ENCODE results near the gene ITGAD.

Gene ITGAD

GRCh38 chr16:31357324-31358109 is 35.6 kb upstream of the ITGAD start:
- H3K4me1 ChIP-seq (ENCODE audit: control insufficient read depth, insufficient read depth, low read length), result no peaks in the 10 kb centered on the region
- ChIA-PET POLR2A (interaction anchor here (0.6 kb wide), 1 partner anchor 52 kb away, joined by 6 read pairs; no protein-coding TSS in a partner anchor), CTCF (no interaction called here)
- TF ChIP-seq MYNN (tag by site-specific recombination; IDR thresholded peaks at IDR 0.05; ENCODE audit: borderline replicate concordance), result no peak
- H3K9me3 ChIP-seq (ENCODE audit: control insufficient read depth, insufficient read depth, low read depth, low read length), result no peaks in the 10 kb centered on the region
- no peak overlapping the region for H3K27ac ChIP-seq (ENCODE audit: extremely low read depth, low read depth, low read length)
- H3K36me3 ChIP-seq (ENCODE audit: control insufficient read depth in 2 of 2, insufficient read depth in 1 of 2, low read length in 2 of 2), result no peaks in the 10 kb centered on the region
- H3K4me3 ChIP-seq (ENCODE audit: low read depth, low read length), result no peak overlapping the region

- no peaks in the 10 kb centered on the region for H3K4me1 ChIP-seq (ENCODE audit: control insufficient read depth, insufficient read depth, low read length)
- no peak overlapping the region for H3K27ac ChIP-seq (ENCODE audit: extremely low read depth, low read depth, low read length)
- TF ChIP-seq ZNF112 (tag by site-specific recombination; IDR thresholded peaks at IDR 0.05), result no peak
- TF ChIP-seq ZNF830 (tag by site-specific recombination; IDR thresholded peaks at IDR 0.05; ENCODE audit: low read depth), result no peak
- TF ChIP-seq EGR2 (tag by site-specific recombination; IDR thresholded peaks at IDR 0.05; ENCODE audit: low read depth), result peak; percentile 20; the same call in 1 of the 2 replicates
- TF ChIP-seq OSR2 (tag by site-specific recombination; IDR thresholded peaks at IDR 0.05), result no peak
- no peak for TF ChIP-seq ZNF2 (tag by site-specific recombination; IDR thresholded peaks at IDR 0.05)
- no peak for TF ChIP-seq ZNF571 (tag by site-specific recombination; IDR thresholded peaks at IDR 0.05)
- 0 out of 2 replicates have a peak, but pooled peaks have one; percentile 22 for TF ChIP-seq ZFHX2 (tag by site-specific recombination; conservative IDR thresholded peaks at IDR 0.05)
- TF ChIP-seq SP3 (tag by site-specific recombination; IDR thresholded peaks at IDR 0.05), result no peak
- no peak for TF ChIP-seq RBAK (tag by site-specific recombination; IDR thresholded peaks at IDR 0.05)
- ChIA-PET POLR2A (interaction anchor here (1.1 kb wide), 1 partner anchor 22 kb away, joined by 3 read pairs; no protein-coding TSS in a partner anchor), CTCF (interaction anchor here (0.6 to 0.7 kb wide), 2 partner anchors 26 to 923 kb away, joined by 3 read pairs; no protein-coding TSS in a partner anchor)
- no peak overlapping the region for H3K4me3 ChIP-seq (ENCODE audit: low read depth, low read length)
- no peaks in the 10 kb centered on the region for H3K36me3 ChIP-seq (ENCODE audit: control insufficient read depth in 2 of 2, insufficient read depth in 1 of 2, low read length in 2 of 2)
- H3K9me3 ChIP-seq (ENCODE audit: control insufficient read depth, insufficient read depth, low read depth, low read length), result no peaks in the 10 kb centered on the region
Observed at GRCh38 chr16:31360251-31360650, 32.9 kb upstream of the ITGAD start.

GRCh38 chr16:31361201-31362110 is 31.7 kb upstream of the ITGAD start:
- H3K4me3 ChIP-seq (ENCODE audit: low read depth, low read length), result no peak overlapping the region
- no peaks in the 10 kb centered on the region for H3K36me3 ChIP-seq (ENCODE audit: control insufficient read depth in 2 of 2, insufficient read depth in 1 of 2, low read length in 2 of 2)
- POLR2A ChIA-PET, result interaction anchor here (1.1 kb wide), 1 partner anchor 21 kb away, joined by 3 read pairs; no protein-coding TSS in a partner anchor
- CTCF ChIA-PET, result interaction anchor here (0.7 kb wide), 1 partner anchor 924 kb away, joined by 3 read pairs; no protein-coding TSS in a partner anchor
- no peaks in the 10 kb centered on the region for H3K9me3 ChIP-seq (ENCODE audit: control insufficient read depth, insufficient read depth, low read depth, low read length)
- H3K4me1 ChIP-seq (ENCODE audit: control insufficient read depth, insufficient read depth, low read length), result no peaks in the 10 kb centered on the region
- no peak overlapping the region for H3K27ac ChIP-seq (ENCODE audit: extremely low read depth, low read depth, low read length)
- TF ChIP-seq ZNF513 (tag by site-specific recombination; IDR thresholded peaks at IDR 0.05) (no peak), ZFP41 (tag by site-specific recombination; IDR thresholded peaks at IDR 0.05; ENCODE audit: borderline replicate concordance) (no peak), ZNF26 (tag by site-specific recombination; IDR thresholded peaks at IDR 0.05) (no peak), ZNF184 (tag by site-specific recombination; IDR thresholded peaks at IDR 0.05) (no peak), WT1 (tag by site-specific recombination; IDR thresholded peaks at IDR 0.05) (no peak), ZBTB11 (tag by site-specific recombination; conservative IDR thresholded peaks at IDR 0.05; ENCODE audit: low read depth) (no peak), ZBTB49 (tag by site-specific recombination; IDR thresholded peaks at IDR 0.05; ENCODE audit: low read depth) (no peak), ZNF664 (tag by site-specific recombination; IDR thresholded peaks at IDR 0.05) (no peak)
